Measurements from ENCODE around the gene FITM1.

FITM1 gene

GRCh38 chr14:24113379-24113800 is 17.1 kb upstream of the FITM1 start:
- no peak for TF ChIP-seq CTCF (IDR thresholded peaks at IDR 0.05; ENCODE audit: control insufficient read depth, insufficient read depth, low read depth, low read length, missing control alignments)
- H3K4me3 ChIP-seq (ENCODE audit: control insufficient read depth, low read depth, low read length) = peak overlapping the region; percentile 71
- no peak for DNase-seq (ENCODE audit: low read depth)

GRCh38 chr14:24113801-24114531 is 16.5 kb upstream of the FITM1 start:
- peak; percentile 58 for DNase-seq (ENCODE audit: low read depth)

GRCh38 chr14:24114532-24115421 is 15.7 kb upstream of the FITM1 start, which contains the start of the genes DCAF11 and NRL:
TSS of gene DCAF11 (plus strand) at chr14:24114777. CDS start at chr14:24115595, 818 bp downstream.
TSS of gene NRL (minus strand) at chr14:24114949. CDS start at chr14:24082848, 32,101 bp downstream.
- no peak for TF ChIP-seq CTCF (IDR thresholded peaks at IDR 0.05; ENCODE audit: control insufficient read depth, insufficient read depth, low read depth, low read length, missing control alignments)
- peak; percentile 99 for DNase-seq (ENCODE audit: low read depth)
- H3K4me3 ChIP-seq (ENCODE audit: control insufficient read depth, low read depth, low read length) = peak within 1 kb of the TSS; percentile 79

More at GRCh38 chr14:24113801-24114531, 16.5 kb upstream of the FITM1 start:
- no peak for TF ChIP-seq CTCF (IDR thresholded peaks at IDR 0.05; ENCODE audit: control insufficient read depth, insufficient read depth, low read depth, low read length, missing control alignments)
- peak overlapping the region; percentile 71 for H3K4me3 ChIP-seq (ENCODE audit: control insufficient read depth, low read depth, low read length)

- H3K4me3 ChIP-seq (ENCODE audit: control insufficient read depth, low read depth, low read length) = peak overlapping the region; percentile 79
- no peak for DNase-seq (ENCODE audit: low read depth)
- no peak for TF ChIP-seq CTCF (IDR thresholded peaks at IDR 0.05; ENCODE audit: control insufficient read depth, insufficient read depth, low read depth, low read length, missing control alignments)
Observed at GRCh38 chr14:24115422-24116127, 14.9 kb upstream of the FITM1 start.

DNA sequence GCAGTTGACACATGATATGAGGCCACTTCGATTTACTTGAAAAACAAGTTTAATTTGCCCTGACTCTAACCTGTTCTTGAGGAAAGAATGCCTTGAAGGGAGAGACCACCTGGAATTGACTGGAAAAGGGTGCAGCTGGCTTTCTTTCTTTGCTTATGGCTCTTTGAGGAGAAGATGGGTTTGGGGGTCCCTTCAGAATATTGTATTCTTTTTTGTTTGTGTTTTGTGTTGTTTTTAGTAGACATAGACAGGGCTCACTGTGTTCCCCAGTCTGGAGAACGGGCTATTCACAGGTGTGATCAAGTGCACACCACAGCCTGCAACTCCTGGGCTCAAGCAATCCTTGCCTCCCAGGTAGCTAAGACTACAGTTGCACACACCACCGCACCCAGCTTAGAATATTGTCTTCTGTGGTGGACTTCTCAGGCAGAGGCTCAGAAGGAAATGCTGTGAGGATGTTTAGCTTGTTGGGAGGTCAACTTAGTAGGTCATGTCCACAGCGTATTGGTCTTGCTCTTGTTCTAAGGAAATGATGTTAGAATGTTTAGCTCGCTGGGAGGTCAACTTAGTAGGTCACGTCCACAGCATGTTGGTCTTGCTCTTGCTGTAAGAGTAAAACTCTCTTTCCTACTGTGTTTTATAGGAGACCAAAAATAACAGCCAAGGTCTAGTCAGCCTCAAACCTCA is 14.2 kb upstream of the FITM1 start:
- no peak overlapping the region; the same call in 1 of the 2 replicates for H3K4me3 ChIP-seq (ENCODE audit: control insufficient read depth, low read depth, low read length)
- no peak for DNase-seq (ENCODE audit: low read depth)
- no peak for TF ChIP-seq CTCF (IDR thresholded peaks at IDR 0.05; ENCODE audit: control insufficient read depth, insufficient read depth, low read depth, low read length, missing control alignments)
